Astrocyte (in vitro differentiated cells and primary cell): ENCODE data around the gene DAB2. TPM values are rescaled to one million over a fixed set of nuclear protein-coding genes. Genes with fewer than 3 reads are reported as not detected.

Source experiments
- DNase-seq: peaks from one replicate; pipeline ENCODE4 v3.0.0-alpha.2; 2010; ENCODE audit warnings: low read depth
- FAIRE-seq: peaks from 2 replicates; lab custom pipeline; 2011; peaks lifted over from hg19 to GRCh38; lab: Jason Lieb, UNC
- H2AFZ ChIP-seq: 2 replicates; pipeline ENCODE4 v1.6.0; 2012; ENCODE audit warnings: low read depth, low read length, inconsistent platforms
- H3K27ac ChIP-seq: 2 replicates; pipeline ENCODE4 v1.5.1; 2011; ENCODE audit warnings: low read depth, low read length, inconsistent platforms
- H3K27me3 ChIP-seq: 2 replicates; pipeline ENCODE4 v1.6.0; 2011; ENCODE audit warnings: low read length, inconsistent platforms; ENCODE audit not compliant: insufficient read depth
- H3K36me3 ChIP-seq: 2 replicates; pipeline ENCODE4 v1.5.1; 2011; ENCODE audit warnings: low read length, inconsistent platforms; ENCODE audit not compliant: insufficient read depth
- H3K4me1 ChIP-seq: 2 replicates; pipeline ENCODE4 v1.5.1; 2011; ENCODE audit warnings: low read length, inconsistent platforms; ENCODE audit not compliant: insufficient read depth
- H3K4me2 ChIP-seq: 2 replicates; pipeline ENCODE4 v1.6.0; 2012; ENCODE audit warnings: low read length, inconsistent platforms
- H3K4me3 ChIP-seq: 2 replicates; pipeline ENCODE4 v1.5.1; 2011; ENCODE audit warnings: low read depth, mild to moderate bottlenecking, low read length, inconsistent platforms; ENCODE audit not compliant: insufficient read depth
- H3K79me2 ChIP-seq: 2 replicates; pipeline ENCODE4 v1.6.0; 2012; ENCODE audit warnings: mild to moderate bottlenecking, low read length, inconsistent platforms; ENCODE audit not compliant: insufficient read depth
- H3K9ac ChIP-seq: 2 replicates; pipeline ENCODE4 v1.6.0; 2012; ENCODE audit warnings: mild to moderate bottlenecking, low read length, inconsistent platforms
- H3K9me3 ChIP-seq: 2 replicates; pipeline ENCODE4 v1.5.1; 2012; ENCODE audit warnings: low read depth, mild to moderate bottlenecking, low read length, inconsistent platforms; ENCODE audit not compliant: insufficient read depth
- H4K20me1 ChIP-seq: 2 replicates; pipeline ENCODE4 v1.6.0; 2012; ENCODE audit warnings: low read length, inconsistent platforms; ENCODE audit not compliant: insufficient read depth
- H3K27ac Mint-ChIP-seq: one replicate; pipeline ENCODE4 v1.8.0; 2021; ENCODE audit warnings: mild to moderate bottlenecking, mixed read lengths; ENCODE audit not compliant: unreplicated experiment
- H3K27me3 Mint-ChIP-seq: one replicate; pipeline ENCODE4 v1.8.0; 2021; ENCODE audit warnings: low read depth, mixed read lengths; ENCODE audit not compliant: unreplicated experiment
- H3K36me3 Mint-ChIP-seq: one replicate; pipeline ENCODE4 v1.8.0; 2021; ENCODE audit warnings: low read depth, mixed read lengths; ENCODE audit not compliant: unreplicated experiment
- H3K4me1 Mint-ChIP-seq: one replicate; pipeline ENCODE4 v1.8.0; 2021; ENCODE audit warnings: low read depth, mixed read lengths; ENCODE audit not compliant: unreplicated experiment
- H3K4me3 Mint-ChIP-seq: one replicate; pipeline ENCODE4 v1.8.0; 2021; ENCODE audit warnings: mild to moderate bottlenecking, moderate library complexity, mixed read lengths; ENCODE audit not compliant: unreplicated experiment
- H3K9me3 Mint-ChIP-seq: one replicate; pipeline ENCODE4 v1.8.0; 2021; ENCODE audit warnings: mild to moderate bottlenecking, mixed read lengths; ENCODE audit not compliant: unreplicated experiment
- EZH2 ChIP-seq: IDR thresholded peaks from 2 replicates; pipeline ENCODE4 v1.6.1; 2012; ENCODE audit warnings: mild to moderate bottlenecking, low read length, inconsistent platforms; ENCODE audit not compliant: insufficient read depth
- total RNA-seq: library from RNA; stranded (reverse); gene quantifications from 2 replicates; pipeline ENCODE4 v1.2.1, GENCODE V29; 2021
- TF ChIP-seq, protein P1 (sequence below): IDR thresholded peaks from 2 replicates; pipeline ENCODE4 v1.5.1; 2011; ENCODE audit warnings: low read depth, mild to moderate bottlenecking, inconsistent platforms, low read length, moderate library complexity; ENCODE audit not compliant: insufficient read depth

Gene DAB2
- total RNA-seq, 1 donor from 2014 or later: 84.5 TPM

DNA sequence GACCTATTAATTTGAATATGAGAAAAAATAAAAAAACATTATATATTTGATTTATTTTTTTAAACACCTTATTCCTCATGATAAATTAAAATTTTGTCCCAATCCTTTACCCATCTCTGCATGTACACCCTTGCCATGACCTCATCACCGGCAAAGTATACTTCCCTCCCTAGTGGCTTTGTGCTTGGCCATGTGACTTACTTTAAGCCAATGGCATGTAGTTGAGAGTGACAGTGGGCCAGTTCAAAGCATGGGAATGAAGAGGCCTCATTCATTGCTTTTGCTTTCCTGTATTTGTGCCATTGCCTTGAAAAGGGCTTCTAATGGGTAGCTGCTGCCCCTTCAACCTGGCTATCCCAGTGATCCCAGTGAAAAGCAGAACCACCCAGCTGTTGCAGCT, 91.7 kb downstream of the DAB2 start:
- no peaks in the 10 kb centered on the region for H3K4me1 Mint-ChIP-seq
- Histone ChIP-seq H3K27ac (no peak overlapping the region), H3K4me1 (no peaks in the 10 kb centered on the region), H3K9ac (no peak overlapping the region), H3K27me3 (no peaks in the 10 kb centered on the region), H2AFZ (no peak overlapping the region), H3K36me3 (no peaks in the 10 kb centered on the region), H3K4me2 (no peak overlapping the region), H3K4me3 (no peak overlapping the region), H3K79me2 (no peaks in the 10 kb centered on the region), H3K9me3 (no peaks in the 10 kb centered on the region), H4K20me1 (no peaks in the 10 kb centered on the region)
- H3K27me3 Mint-ChIP-seq: no peaks in the 10 kb centered on the region
- FAIRE-seq: no peak
- no peaks in the 10 kb centered on the region for H3K9me3 Mint-ChIP-seq
- DNase-seq: no peak
- no peak overlapping the region for H3K27ac Mint-ChIP-seq
- no peak overlapping the region for H3K4me3 Mint-ChIP-seq
- TF ChIP-seq, protein P1, sequence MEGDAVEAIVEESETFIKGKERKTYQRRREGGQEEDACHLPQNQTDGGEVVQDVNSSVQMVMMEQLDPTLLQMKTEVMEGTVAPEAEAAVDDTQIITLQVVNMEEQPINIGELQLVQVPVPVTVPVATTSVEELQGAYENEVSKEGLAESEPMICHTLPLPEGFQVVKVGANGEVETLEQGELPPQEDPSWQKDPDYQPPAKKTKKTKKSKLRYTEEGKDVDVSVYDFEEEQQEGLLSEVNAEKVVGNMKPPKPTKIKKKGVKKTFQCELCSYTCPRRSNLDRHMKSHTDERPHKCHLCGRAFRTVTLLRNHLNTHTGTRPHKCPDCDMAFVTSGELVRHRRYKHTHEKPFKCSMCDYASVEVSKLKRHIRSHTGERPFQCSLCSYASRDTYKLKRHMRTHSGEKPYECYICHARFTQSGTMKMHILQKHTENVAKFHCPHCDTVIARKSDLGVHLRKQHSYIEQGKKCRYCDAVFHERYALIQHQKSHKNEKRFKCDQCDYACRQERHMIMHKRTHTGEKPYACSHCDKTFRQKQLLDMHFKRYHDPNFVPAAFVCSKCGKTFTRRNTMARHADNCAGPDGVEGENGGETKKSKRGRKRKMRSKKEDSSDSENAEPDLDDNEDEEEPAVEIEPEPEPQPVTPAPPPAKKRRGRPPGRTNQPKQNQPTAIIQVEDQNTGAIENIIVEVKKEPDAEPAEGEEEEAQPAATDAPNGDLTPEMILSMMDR: no peak
- TF ChIP-seq EZH2: no peak
- no peaks in the 10 kb centered on the region for H3K36me3 Mint-ChIP-seq

DNA sequence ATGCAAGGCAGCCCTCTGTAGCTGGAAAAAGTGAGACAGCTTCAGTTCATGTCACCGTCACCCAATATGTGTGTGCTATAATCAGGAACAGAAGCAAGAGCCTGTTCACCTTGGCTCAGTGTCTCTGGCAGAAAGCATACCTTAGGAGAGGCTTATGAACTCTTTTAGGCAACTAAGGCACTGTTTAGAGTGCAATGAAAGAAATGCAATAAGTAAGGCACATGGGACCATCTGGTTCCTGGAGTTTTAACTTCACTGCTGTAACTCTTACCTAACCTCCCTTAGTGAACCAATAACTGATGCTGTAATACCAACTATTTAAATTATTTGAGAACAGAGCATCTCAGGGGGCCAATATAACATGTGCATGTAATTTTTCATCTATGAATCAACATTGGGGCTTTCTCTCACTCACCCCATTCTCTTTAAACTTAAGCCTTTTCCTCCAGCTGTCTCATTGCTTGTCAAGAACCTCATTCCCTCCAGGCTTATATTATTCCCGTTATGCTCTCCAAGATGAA, 92.9 kb downstream of the DAB2 start:
- DNase-seq (no peak), FAIRE-seq (no peak)
- H3K4me1 Mint-ChIP-seq: no peaks in the 10 kb centered on the region
- TF ChIP-seq, protein P1: no peak
- Histone ChIP-seq H3K27me3 (no peaks in the 10 kb centered on the region), H3K4me2 (no peak overlapping the region), H3K27ac (no peak overlapping the region), H3K9ac (no peak overlapping the region), H3K4me1 (no peaks in the 10 kb centered on the region), H3K79me2 (no peaks in the 10 kb centered on the region), H3K36me3 (no peaks in the 10 kb centered on the region), H3K9me3 (no peaks in the 10 kb centered on the region), H4K20me1 (no peaks in the 10 kb centered on the region), H2AFZ (no peak overlapping the region), H3K4me3 (no peak overlapping the region)
- no peaks in the 10 kb centered on the region for H3K36me3 Mint-ChIP-seq
- no peaks in the 10 kb centered on the region for H3K27me3 Mint-ChIP-seq
- no peak overlapping the region for H3K4me3 Mint-ChIP-seq
- no peaks in the 10 kb centered on the region for H3K9me3 Mint-ChIP-seq
- H3K27ac Mint-ChIP-seq: no peak overlapping the region

DNA sequence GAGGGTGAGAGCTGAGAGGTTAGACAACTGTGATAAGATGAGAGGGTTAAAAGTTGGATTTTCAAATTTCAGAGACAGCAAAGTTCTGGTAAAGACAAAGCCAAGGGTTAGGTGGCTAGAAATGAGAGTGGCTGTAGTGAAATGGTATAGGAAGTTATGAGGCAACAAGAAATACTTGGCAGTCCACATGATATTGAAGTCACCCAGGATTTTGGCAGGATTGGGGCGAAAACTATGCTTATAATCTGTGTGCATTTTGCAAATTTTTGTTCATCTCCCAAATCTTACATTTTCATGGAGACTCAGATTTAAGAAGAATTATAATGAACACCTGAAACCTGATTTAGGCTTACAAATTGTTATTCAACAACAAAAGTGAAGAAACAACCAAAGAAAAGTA, 96.0 kb downstream of the DAB2 start:
- Mint-ChIP-seq H3K4me1 (no peaks in the 10 kb centered on the region), H3K27ac (no peak overlapping the region), H3K36me3 (no peaks in the 10 kb centered on the region), H3K27me3 (no peaks in the 10 kb centered on the region), H3K4me3 (no peak overlapping the region), H3K9me3 (no peaks in the 10 kb centered on the region)
- H3K79me2 ChIP-seq: no peaks in the 10 kb centered on the region
- no peak for TF ChIP-seq EZH2
- TF ChIP-seq, protein P1: no peak
- H3K27me3 ChIP-seq: no peaks in the 10 kb centered on the region
- no peaks in the 10 kb centered on the region for H3K36me3 ChIP-seq
- no peak for DNase-seq
- H3K9ac ChIP-seq: no peak overlapping the region
- no peak overlapping the region for H3K27ac ChIP-seq
- no peaks in the 10 kb centered on the region for H3K9me3 ChIP-seq
- FAIRE-seq: no peak
- no peak overlapping the region for H2AFZ ChIP-seq
- no peaks in the 10 kb centered on the region for H4K20me1 ChIP-seq
- no peak overlapping the region for H3K4me3 ChIP-seq
- H3K4me1 ChIP-seq: no peaks in the 10 kb centered on the region
- no peak overlapping the region for H3K4me2 ChIP-seq
